ENCODE measurements around the gene ARL15. TPM values are rescaled to one million over a fixed set of nuclear protein-coding genes. Genes with fewer than 3 reads are reported as not detected.

The ARL15 gene
- total and polyA plus RNA-seq, 4 donors = 5.0 to 24.8 (median 13.3) TPM

DNA sequence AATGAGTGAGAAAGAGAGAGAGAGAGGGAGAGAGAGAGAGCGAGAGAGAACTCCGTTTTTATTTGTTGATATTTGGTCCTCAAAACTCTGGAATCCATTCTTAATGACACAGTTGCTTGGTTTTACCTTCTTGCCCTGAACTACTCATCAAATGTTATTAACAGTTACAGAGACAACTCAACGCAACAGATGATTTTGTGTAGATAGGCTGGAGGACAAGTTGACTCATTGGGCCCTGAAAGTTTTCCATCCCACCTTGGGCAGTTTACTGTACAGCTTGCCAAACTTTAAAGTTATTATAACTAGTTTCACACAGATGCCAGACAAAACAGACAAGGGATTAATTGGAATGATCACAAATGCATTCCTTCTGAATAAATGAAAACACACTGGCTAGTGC lies 339.9 kb downstream of the ARL15 start (continued):
- TF ChIP-seq, protein P1, sequence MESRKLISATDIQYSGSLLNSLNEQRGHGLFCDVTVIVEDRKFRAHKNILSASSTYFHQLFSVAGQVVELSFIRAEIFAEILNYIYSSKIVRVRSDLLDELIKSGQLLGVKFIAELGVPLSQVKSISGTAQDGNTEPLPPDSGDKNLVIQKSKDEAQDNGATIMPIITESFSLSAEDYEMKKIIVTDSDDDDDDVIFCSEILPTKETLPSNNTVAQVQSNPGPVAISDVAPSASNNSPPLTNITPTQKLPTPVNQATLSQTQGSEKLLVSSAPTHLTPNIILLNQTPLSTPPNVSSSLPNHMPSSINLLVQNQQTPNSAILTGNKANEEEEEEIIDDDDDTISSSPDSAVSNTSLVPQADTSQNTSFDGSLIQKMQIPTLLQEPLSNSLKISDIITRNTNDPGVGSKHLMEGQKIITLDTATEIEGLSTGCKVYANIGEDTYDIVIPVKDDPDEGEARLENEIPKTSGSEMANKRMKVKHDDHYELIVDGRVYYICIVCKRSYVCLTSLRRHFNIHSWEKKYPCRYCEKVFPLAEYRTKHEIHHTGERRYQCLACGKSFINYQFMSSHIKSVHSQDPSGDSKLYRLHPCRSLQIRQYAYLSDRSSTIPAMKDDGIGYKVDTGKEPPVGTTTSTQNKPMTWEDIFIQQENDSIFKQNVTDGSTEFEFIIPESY (IDR thresholded peaks at IDR 0.05) = no peak

DNA sequence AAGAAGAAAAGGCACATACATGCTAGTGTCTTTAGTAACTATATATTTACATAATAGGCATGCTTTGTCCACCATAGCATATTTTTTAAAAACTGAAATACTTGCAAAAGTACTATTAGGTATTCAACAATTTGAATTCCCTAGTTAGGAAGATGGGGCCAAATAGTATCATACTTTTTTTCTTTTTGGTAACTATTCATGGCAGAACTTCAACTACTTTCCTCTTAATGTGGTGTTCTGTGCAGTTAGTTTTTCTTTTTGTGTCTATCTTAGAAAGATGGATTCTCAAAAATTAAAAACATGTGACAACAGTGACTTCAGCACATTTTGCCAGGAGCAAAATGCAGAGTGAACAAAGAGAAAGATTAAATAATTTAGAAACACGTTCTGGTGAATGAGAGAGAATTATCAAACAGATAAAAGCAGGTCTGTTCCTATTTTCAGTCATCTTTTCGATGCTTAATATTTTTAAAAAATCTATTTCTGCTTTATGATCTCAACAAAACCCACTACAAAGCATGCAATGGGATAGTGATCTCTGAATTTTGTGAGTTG lies 341.1 kb downstream of the ARL15 start:
- Histone ChIP-seq H3K4me3 (ENCODE audit: low read depth in 1 of 3, low read length in 3 of 3) (no peak overlapping the region), H3K27me3 (ENCODE audit: control insufficient read depth in 4 of 4, insufficient read depth in 4 of 4, low read length in 3 of 4) (no peaks in the 10 kb centered on the region), H3K27ac (ENCODE audit: low read depth in 1 of 2, low read length in 2 of 2) (no peak overlapping the region), H3K36me3 (ENCODE audit: control insufficient read depth in 4 of 4, insufficient read depth in 3 of 4, low read depth in 1 of 4, low read length in 3 of 4) (peaks cover 0 to 2% (median 0%) of the 10 kb centered on the region in 4 donors), H3K4me1 (ENCODE audit: control insufficient read depth in 4 of 4, insufficient read depth in 4 of 4, low read length in 3 of 4) (peaks cover 0 to 4% (median under 1%) of the 10 kb centered on the region in 4 donors), H3K9ac (ENCODE audit: low read depth in 1 of 2, low read length in 2 of 2) (no peak overlapping the region), H3K9me3 (ENCODE audit: control insufficient read depth in 4 of 4, low read length in 3 of 4) (no peaks in the 10 kb centered on the region)
- DNase-seq (ENCODE audit: low spot score) = no peak
- no peak for TF ChIP-seq RAD21 (IDR thresholded peaks at IDR 0.05)
- no peak for TF ChIP-seq HNF4G (IDR thresholded peaks at IDR 0.05)
- no peak for TF ChIP-seq TAF1 (conservative IDR thresholded peaks at IDR 0.05)
- no peak for TF ChIP-seq ATF3 (IDR thresholded peaks at IDR 0.05)
- no peak for TF ChIP-seq GABPA (IDR thresholded peaks at IDR 0.05 in 1 of 2, conservative IDR thresholded peaks at IDR 0.05 in 1 of 2)
- TF ChIP-seq RXRA (IDR thresholded peaks at IDR 0.05) = no peak
- TF ChIP-seq SP1 (IDR thresholded peaks at IDR 0.05) = no peak
- TF ChIP-seq, protein P1 (IDR thresholded peaks at IDR 0.05) = no peak
- no peak for TF ChIP-seq FOXA1 (IDR thresholded peaks at IDR 0.05)
- TF ChIP-seq, protein P2, sequence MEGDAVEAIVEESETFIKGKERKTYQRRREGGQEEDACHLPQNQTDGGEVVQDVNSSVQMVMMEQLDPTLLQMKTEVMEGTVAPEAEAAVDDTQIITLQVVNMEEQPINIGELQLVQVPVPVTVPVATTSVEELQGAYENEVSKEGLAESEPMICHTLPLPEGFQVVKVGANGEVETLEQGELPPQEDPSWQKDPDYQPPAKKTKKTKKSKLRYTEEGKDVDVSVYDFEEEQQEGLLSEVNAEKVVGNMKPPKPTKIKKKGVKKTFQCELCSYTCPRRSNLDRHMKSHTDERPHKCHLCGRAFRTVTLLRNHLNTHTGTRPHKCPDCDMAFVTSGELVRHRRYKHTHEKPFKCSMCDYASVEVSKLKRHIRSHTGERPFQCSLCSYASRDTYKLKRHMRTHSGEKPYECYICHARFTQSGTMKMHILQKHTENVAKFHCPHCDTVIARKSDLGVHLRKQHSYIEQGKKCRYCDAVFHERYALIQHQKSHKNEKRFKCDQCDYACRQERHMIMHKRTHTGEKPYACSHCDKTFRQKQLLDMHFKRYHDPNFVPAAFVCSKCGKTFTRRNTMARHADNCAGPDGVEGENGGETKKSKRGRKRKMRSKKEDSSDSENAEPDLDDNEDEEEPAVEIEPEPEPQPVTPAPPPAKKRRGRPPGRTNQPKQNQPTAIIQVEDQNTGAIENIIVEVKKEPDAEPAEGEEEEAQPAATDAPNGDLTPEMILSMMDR (IDR thresholded peaks at IDR 0.05; ENCODE audit: low read depth, low read length, missing input control) = no peak
- no peak for TF ChIP-seq NR2F2 (IDR thresholded peaks at IDR 0.05)
- TF ChIP-seq MAX (IDR thresholded peaks at IDR 0.05) = no peak
- TF ChIP-seq JUND (IDR thresholded peaks at IDR 0.05) = no peak
- no peak for TF ChIP-seq FOXA2 (IDR thresholded peaks at IDR 0.05)
- WGBS = 89% methylated on average over 2 of the region's 2 CpGs

DNA sequence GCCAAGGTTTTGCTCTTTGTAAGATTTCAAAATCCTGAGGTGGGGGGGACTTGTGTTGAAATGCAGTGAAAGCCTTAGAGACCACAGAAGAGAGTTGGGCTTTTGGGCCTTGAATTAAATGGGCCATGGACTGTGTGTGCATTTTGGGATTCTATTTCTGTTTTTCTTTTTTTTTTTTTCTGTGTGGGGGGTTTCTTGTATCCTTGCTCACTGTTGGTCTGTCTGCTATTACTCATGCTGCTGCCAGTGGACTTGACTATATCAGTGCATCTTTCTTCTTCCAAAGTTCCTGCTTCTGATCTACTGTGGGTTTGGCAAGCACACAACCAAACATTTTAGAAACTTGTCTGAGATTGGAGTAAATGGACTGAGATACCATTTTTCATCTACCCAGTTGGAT lies 344.9 kb downstream of the ARL15 start:
- no peak for DNase-seq (ENCODE audit: low spot score)
- H3K27me3 ChIP-seq (ENCODE audit: control insufficient read depth in 4 of 4, insufficient read depth in 4 of 4, low read length in 3 of 4) = no peaks in the 10 kb centered on the region
- TF ChIP-seq ATF3 (IDR thresholded peaks at IDR 0.05) (no peak), HNF4A (conservative IDR thresholded peaks at IDR 0.05) (no peak), FOXA1 (IDR thresholded peaks at IDR 0.05) (no peak), SP1 (IDR thresholded peaks at IDR 0.05) (no peak), NR2F2 (IDR thresholded peaks at IDR 0.05) (no peak), RXRA (IDR thresholded peaks at IDR 0.05) (no peak), FOXA2 (IDR thresholded peaks at IDR 0.05) (no peak)
- H3K4me3 ChIP-seq (ENCODE audit: low read depth in 1 of 3, low read length in 3 of 3) = no peak overlapping the region
- H3K27ac ChIP-seq (ENCODE audit: low read depth in 1 of 2, low read length in 2 of 2) = no peak overlapping the region
- peaks cover 0 to 5% (median 0%) of the 10 kb centered on the region in 4 donors for H3K36me3 ChIP-seq (ENCODE audit: control insufficient read depth in 4 of 4, insufficient read depth in 3 of 4, low read depth in 1 of 4, low read length in 3 of 4)
- peaks cover 0 to 2% (median 0%) of the 10 kb centered on the region in 4 donors for H3K4me1 ChIP-seq (ENCODE audit: control insufficient read depth in 4 of 4, insufficient read depth in 4 of 4, low read length in 3 of 4)
- no peaks in the 10 kb centered on the region for H3K9me3 ChIP-seq (ENCODE audit: control insufficient read depth in 4 of 4, low read length in 3 of 4)
- no peak overlapping the region for H3K9ac ChIP-seq (ENCODE audit: low read depth in 1 of 2, low read length in 2 of 2)

All from liver (tissue), 9 donors.